Panc1 (cell line): Measurements from ENCODE around the gene COPS4.

Source experiments
- CTCF ChIP-seq: fragments of 450-650 bp; IDR thresholded peaks from 2 replicates; pipeline ENCODE4 v1.5.1; 2017; ENCODE audit warnings: mild to moderate bottlenecking
- POLR2AphosphoS5 ChIP-seq: IDR thresholded peaks from 2 replicates; pipeline ENCODE4 v1.6.1; 2012; ENCODE audit warnings: mild to moderate bottlenecking, low read depth, low read length, moderate library complexity
- REST ChIP-seq, 2 experiments: IDR thresholded peaks; 2 replicates each; pipeline ENCODE4 v1.6.1; 2011 to 2012; ENCODE audit warnings: low read depth in 2 of 2, control low read depth in 1 of 2, low read length in 1 of 2, mild to moderate bottlenecking in 1 of 2, moderate library complexity in 1 of 2; ENCODE audit not compliant: insufficient read depth in 1 of 2
- SIN3A ChIP-seq: IDR thresholded peaks from 2 replicates; pipeline ENCODE4 v1.6.1; 2012; ENCODE audit warnings: low read depth, mild to moderate bottlenecking, low read length, moderate library complexity, borderline replicate concordance; ENCODE audit not compliant: insufficient read depth

DNA sequence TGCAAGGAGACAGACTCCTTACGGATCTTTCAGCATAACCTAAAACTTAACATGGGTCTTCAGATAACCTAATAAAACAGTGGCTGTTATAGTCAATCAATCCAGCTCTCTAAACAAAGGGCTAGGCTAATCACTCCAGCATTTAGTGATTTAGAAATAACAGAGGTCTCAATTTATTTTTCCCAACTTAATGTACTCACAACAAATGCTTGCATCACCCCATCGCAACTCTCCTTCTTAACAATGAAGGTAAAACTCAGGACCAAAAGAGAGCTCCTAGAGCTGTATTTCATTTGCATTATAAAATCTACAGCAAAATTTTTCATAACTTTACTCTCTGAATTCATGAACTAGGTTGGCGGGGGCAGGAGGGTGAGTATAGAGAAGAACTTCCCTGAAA, 25.5 kb upstream of the COPS4 start:
- no peak for TF ChIP-seq CTCF
- no peak for TF ChIP-seq POLR2AphosphoS5
- TF ChIP-seq REST (IDR thresholded peaks at IDR 0.05; ENCODE audit: insufficient read depth in 1 of 2, low read depth in 2 of 2, low read length in 1 of 2): no peak
- no peak for TF ChIP-seq SIN3A
